Measurements from ENCODE around the gene ATG4B. TPM values are rescaled to one million over a fixed set of nuclear protein-coding genes. Genes with fewer than 3 reads are reported as not detected.

Gene ATG4B
- total and polyA plus RNA-seq, 2 experiments from 2014 or later = 105 to 110 TPM

DNA sequence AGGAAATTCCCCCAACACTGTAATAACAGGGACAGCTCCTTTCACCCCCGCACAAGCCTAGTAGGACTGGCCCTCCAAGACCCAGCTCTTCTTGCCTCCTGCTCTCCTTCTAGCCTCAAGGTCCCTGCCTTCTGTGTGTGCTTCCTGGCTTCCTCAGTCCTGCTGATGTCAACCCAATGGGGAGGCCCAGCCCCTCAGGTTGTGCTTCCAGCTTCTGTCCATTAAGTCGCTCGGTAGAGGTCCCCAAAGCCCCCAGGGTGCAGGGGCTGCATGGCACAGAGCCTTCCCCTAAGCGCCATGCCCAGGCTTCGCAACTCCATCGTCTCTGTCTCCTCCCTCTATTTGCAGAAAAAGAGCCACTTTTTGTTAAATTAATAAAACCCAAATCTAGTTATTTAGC, 39.9 kb upstream of the ATG4B start:
- Histone ChIP-seq H3K9me3 (ENCODE audit: low read depth) (no peaks in the 10 kb centered on the region), H3K4me1 (ENCODE audit: low read depth) (no peaks in the 10 kb centered on the region), H3K27me3 (no peaks in the 10 kb centered on the region), H3K36me3 (peaks cover 14% of the 10 kb centered on the region), H3K27ac (no peak overlapping the region), H3K4me3 (no peak overlapping the region)
- no peak for DNase-seq (ENCODE audit: low read depth in 1 of 2, low spot score in 1 of 2)
- no peak for TF ChIP-seq CTCF (IDR thresholded peaks at IDR 0.05; ENCODE audit: low read depth, low read length)

DNA sequence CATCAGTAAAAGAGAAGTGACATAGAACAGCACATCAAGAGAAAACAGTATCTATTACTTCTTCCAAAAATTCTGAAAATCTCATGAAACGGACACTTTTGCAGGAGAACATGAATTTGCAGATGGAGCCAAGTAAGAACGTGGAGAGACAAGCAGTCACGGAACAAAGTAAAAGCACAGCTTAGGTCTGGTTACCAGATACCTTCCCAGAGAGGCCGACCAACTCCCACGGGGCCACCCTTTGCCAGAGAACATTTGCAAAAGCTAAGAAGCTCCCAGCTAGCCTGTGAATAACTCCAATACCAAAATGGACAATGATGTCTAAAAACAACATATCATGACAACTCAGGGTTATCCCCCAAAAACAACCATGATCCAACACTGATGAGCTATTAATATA, 39.4 kb upstream of the ATG4B start:
- no peak overlapping the region for H3K4me3 ChIP-seq
- H3K27me3 ChIP-seq = no peaks in the 10 kb centered on the region
- no peak for DNase-seq (ENCODE audit: low read depth in 1 of 2, low spot score in 1 of 2)
- H3K9me3 ChIP-seq (ENCODE audit: low read depth) = no peaks in the 10 kb centered on the region
- TF ChIP-seq CTCF (IDR thresholded peaks at IDR 0.05; ENCODE audit: low read depth, low read length) = no peak
- no peak overlapping the region for H3K27ac ChIP-seq
- H3K4me1 ChIP-seq (ENCODE audit: low read depth) = no peaks in the 10 kb centered on the region
- peaks cover 14% of the 10 kb centered on the region for H3K36me3 ChIP-seq

DNA sequence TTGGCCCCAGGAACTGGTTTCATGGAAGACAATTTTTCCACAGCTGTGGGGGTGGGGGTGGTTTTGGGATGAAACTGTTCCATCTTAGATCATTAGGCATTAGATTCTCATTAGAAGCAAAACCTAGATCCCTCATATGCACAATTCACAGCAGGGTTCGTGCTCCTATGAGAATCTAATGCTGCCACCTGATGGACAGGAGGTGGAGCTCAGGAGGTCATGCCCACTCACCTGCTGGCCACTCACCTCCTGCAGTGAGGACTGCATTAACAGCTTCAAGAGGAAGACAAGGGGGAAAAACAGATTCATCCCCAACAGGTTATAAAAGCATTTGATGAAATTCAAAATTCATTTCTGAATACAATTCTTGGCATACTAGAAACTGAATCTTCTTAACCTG, 39.0 kb upstream of the ATG4B start:
- no peak overlapping the region for H3K4me3 ChIP-seq
- no peaks in the 10 kb centered on the region for H3K4me1 ChIP-seq (ENCODE audit: low read depth)
- H3K27ac ChIP-seq = no peak overlapping the region
- no peaks in the 10 kb centered on the region for H3K9me3 ChIP-seq (ENCODE audit: low read depth)
- peaks cover 15% of the 10 kb centered on the region for H3K36me3 ChIP-seq
- no peak for DNase-seq (ENCODE audit: low read depth in 1 of 2, low spot score in 1 of 2)
- H3K27me3 ChIP-seq = no peaks in the 10 kb centered on the region
- no peak for TF ChIP-seq CTCF (IDR thresholded peaks at IDR 0.05; ENCODE audit: low read depth, low read length)

GRCh38 chr2:241599615-241600014, 37.9 kb upstream of the ATG4B start:
- Histone ChIP-seq H3K27me3 (no peaks in the 10 kb centered on the region), H3K4me1 (ENCODE audit: low read depth) (no peaks in the 10 kb centered on the region), H3K27ac (no peak overlapping the region), H3K4me3 (no peak overlapping the region), H3K9me3 (ENCODE audit: low read depth) (no peaks in the 10 kb centered on the region), H3K36me3 (peaks cover 22% of the 10 kb centered on the region)
- DNase-seq (ENCODE audit: low read depth in 1 of 2, low spot score in 1 of 2) = no peak
- no peak for TF ChIP-seq CTCF (IDR thresholded peaks at IDR 0.05; ENCODE audit: low read depth, low read length)

DNA sequence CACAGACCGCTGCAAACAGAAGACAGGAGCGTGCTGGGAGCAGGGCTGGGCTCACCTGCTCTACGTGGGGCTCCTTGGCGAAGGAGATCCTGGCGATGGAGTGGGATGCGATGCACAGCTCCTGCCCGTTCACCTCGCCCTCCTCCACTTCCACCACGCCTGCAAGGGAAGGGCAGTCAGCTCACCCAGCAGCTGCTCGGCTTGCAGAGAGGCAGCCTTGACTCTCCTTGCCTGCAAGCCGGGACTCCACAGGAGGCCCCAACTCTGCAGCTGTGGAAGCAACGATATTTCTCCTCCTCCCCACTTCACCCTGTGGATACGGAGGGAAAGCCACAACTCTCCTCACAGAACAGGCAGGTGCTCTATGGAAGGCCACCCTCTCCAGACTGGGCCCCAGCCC, 35.7 kb upstream of the ATG4B start:
- H3K9me3 ChIP-seq (ENCODE audit: low read depth) = no peaks in the 10 kb centered on the region
- no peaks in the 10 kb centered on the region for H3K4me1 ChIP-seq (ENCODE audit: low read depth)
- no peak for TF ChIP-seq CTCF (IDR thresholded peaks at IDR 0.05; ENCODE audit: low read depth, low read length)
- H3K4me3 ChIP-seq = no peak overlapping the region
- peaks cover 36% of the 10 kb centered on the region for H3K36me3 ChIP-seq
- no peak overlapping the region for H3K27ac ChIP-seq
- DNase-seq (ENCODE audit: low read depth in 1 of 2, low spot score in 1 of 2) = no peak
- no peaks in the 10 kb centered on the region for H3K27me3 ChIP-seq

GRCh38 chr2:241602720-241603119, 34.8 kb upstream of the ATG4B start:
- H3K36me3 ChIP-seq = peaks cover 36% of the 10 kb centered on the region
- no peaks in the 10 kb centered on the region for H3K4me1 ChIP-seq (ENCODE audit: low read depth)
- no peak for TF ChIP-seq CTCF (IDR thresholded peaks at IDR 0.05; ENCODE audit: low read depth, low read length)
- no peaks in the 10 kb centered on the region for H3K27me3 ChIP-seq
- H3K27ac ChIP-seq = no peak overlapping the region
- no peaks in the 10 kb centered on the region for H3K9me3 ChIP-seq (ENCODE audit: low read depth)
- H3K4me3 ChIP-seq = no peak overlapping the region
- no peak for DNase-seq (ENCODE audit: low read depth in 1 of 2, low spot score in 1 of 2)
